PFSK-1 (cell line): Measurements from ENCODE around the gene ZNF460.

Experiments used
- FOXP2 ChIP-seq: optimal IDR thresholded peaks from 2 replicates; pipeline ENCODE3; 2011; ENCODE audit warnings: borderline replicate concordance, control low read depth, inconsistent platforms; ENCODE audit not compliant: insufficient read depth; ENCODE audit errors: extremely low read length, extremely low read depth
- POLR2AphosphoS5 ChIP-seq: IDR thresholded peaks from 2 replicates; pipeline ENCODE4 v1.6.1; 2012; ENCODE audit warnings: low read depth, mild to moderate bottlenecking, control low read depth, low read length, moderate library complexity
- SIN3A ChIP-seq: IDR thresholded peaks from 2 replicates; pipeline ENCODE4 v1.6.1; 2012; ENCODE audit warnings: mild to moderate bottlenecking, low read length, moderate library complexity, borderline replicate concordance; ENCODE audit not compliant: insufficient read depth
- TAF1 ChIP-seq: IDR thresholded peaks from 2 replicates; pipeline ENCODE4 v1.6.1; 2012; ENCODE audit warnings: low read length, control low read depth, borderline replicate concordance; ENCODE audit not compliant: insufficient read depth
- TF ChIP-seq, protein P1 (sequence below), 2 experiments: IDR thresholded peaks; 2 replicates each; pipeline versions ENCODE4 v1.6.1 to v1.8.0; 2011 to 2012; ENCODE audit warnings: low read depth in 2 of 2, low read length in 2 of 2, control low read depth in 1 of 2, inconsistent platforms in 1 of 2, mild to moderate bottlenecking in 1 of 2, moderate library complexity in 1 of 2; ENCODE audit not compliant: insufficient read depth in 1 of 2

ZNF460 gene

DNA sequence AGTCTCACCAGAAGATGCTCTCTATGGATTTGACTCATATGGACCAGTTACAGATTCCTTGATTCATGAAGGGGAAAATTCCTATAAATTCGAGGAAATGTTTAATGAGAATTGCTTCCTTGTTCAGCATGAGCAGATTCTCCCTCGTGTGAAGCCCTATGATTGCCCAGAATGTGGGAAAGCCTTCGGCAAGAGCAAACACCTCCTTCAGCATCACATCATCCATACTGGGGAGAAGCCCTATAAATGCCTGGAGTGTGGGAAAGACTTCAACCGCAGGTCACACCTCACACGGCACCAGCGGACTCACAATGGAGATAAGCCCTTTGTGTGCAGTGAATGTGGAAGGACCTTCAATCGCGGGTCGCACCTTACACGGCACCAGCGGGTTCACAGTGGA, 10.7 kb downstream of the ZNF460 start:
- TF ChIP-seq FOXP2 (no peak), POLR2AphosphoS5 (no peak), TAF1 (no peak), SIN3A (no peak)
- TF ChIP-seq, protein P1, sequence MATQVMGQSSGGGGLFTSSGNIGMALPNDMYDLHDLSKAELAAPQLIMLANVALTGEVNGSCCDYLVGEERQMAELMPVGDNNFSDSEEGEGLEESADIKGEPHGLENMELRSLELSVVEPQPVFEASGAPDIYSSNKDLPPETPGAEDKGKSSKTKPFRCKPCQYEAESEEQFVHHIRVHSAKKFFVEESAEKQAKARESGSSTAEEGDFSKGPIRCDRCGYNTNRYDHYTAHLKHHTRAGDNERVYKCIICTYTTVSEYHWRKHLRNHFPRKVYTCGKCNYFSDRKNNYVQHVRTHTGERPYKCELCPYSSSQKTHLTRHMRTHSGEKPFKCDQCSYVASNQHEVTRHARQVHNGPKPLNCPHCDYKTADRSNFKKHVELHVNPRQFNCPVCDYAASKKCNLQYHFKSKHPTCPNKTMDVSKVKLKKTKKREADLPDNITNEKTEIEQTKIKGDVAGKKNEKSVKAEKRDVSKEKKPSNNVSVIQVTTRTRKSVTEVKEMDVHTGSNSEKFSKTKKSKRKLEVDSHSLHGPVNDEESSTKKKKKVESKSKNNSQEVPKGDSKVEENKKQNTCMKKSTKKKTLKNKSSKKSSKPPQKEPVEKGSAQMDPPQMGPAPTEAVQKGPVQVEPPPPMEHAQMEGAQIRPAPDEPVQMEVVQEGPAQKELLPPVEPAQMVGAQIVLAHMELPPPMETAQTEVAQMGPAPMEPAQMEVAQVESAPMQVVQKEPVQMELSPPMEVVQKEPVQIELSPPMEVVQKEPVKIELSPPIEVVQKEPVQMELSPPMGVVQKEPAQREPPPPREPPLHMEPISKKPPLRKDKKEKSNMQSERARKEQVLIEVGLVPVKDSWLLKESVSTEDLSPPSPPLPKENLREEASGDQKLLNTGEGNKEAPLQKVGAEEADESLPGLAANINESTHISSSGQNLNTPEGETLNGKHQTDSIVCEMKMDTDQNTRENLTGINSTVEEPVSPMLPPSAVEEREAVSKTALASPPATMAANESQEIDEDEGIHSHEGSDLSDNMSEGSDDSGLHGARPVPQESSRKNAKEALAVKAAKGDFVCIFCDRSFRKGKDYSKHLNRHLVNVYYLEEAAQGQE (IDR thresholded peaks at IDR 0.05; ENCODE audit: insufficient read depth in 1 of 2, low read depth in 2 of 2, low read length in 2 of 2), result no peak

- TF ChIP-seq POLR2AphosphoS5 (no peak), TAF1 (no peak), FOXP2 (no peak), SIN3A (no peak)
- TF ChIP-seq, protein P1 (IDR thresholded peaks at IDR 0.05; ENCODE audit: insufficient read depth in 1 of 2, low read depth in 2 of 2, low read length in 2 of 2), result no peak
Measured at GRCh38 chr19:57292547-57292946, 12.3 kb downstream of the ZNF460 start.

GRCh38 chr19:57293719-57294118, 13.4 kb downstream of the ZNF460 start:
- no peak for TF ChIP-seq SIN3A
- TF ChIP-seq POLR2AphosphoS5, result no peak
- TF ChIP-seq TAF1, result no peak
- TF ChIP-seq FOXP2, result no peak
- TF ChIP-seq, protein P1 (IDR thresholded peaks at IDR 0.05; ENCODE audit: insufficient read depth in 1 of 2, low read depth in 2 of 2, low read length in 2 of 2), result no peak

DNA sequence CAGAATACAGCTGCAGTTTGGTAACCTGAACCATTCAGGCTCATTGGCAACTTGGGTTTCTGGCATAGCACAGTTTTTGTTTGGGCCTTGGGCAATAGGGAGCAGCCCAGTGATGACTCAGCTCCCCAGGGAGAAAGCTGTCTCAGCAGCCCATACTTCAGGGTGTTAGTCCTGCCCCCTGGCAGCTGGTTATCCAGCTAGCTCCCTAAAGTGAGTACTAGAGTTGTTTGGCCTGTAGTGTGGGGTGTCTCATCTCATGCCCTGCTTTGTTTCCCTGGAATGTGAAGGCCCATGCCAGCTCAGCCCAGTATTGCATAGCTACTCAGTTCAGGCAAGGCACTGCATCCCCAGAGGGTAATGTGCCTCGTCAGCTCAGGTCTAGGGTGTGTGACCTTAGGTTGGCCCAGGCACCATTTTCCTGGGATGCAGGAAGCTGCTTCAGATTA, 21.8 kb downstream of the ZNF460 start:
- TF ChIP-seq, protein P1 (IDR thresholded peaks at IDR 0.05; ENCODE audit: insufficient read depth in 1 of 2, low read depth in 2 of 2, low read length in 2 of 2), result no peak
- TF ChIP-seq POLR2AphosphoS5, result no peak

- TF ChIP-seq POLR2AphosphoS5 (no peak), FOXP2 (no peak), SIN3A (no peak), TAF1 (no peak)
- TF ChIP-seq, protein P1 (IDR thresholded peaks at IDR 0.05; ENCODE audit: insufficient read depth in 1 of 2, low read depth in 2 of 2, low read length in 2 of 2), result no peak
Measured at GRCh38 chr19:57302727-57303401, 22.6 kb downstream of the ZNF460 start.
